GM04504 (cell line): ENCODE measurements around the gene ELOA.
A peak's percentile ranks its signal among the peaks of the same experiment; 100 is the strongest.
"Not testable (repeated sequence)": the region's sequence is repeated elsewhere in the genome, so short reads cannot be mapped to it uniquely, and the experiment has no call there.

ENCODE experiments used
- DNase-seq: peaks from one replicate; pipeline ENCODE4 v3.0.0-alpha.2; 2012; ENCODE audit warnings: low read depth

ELOA gene

DNA sequence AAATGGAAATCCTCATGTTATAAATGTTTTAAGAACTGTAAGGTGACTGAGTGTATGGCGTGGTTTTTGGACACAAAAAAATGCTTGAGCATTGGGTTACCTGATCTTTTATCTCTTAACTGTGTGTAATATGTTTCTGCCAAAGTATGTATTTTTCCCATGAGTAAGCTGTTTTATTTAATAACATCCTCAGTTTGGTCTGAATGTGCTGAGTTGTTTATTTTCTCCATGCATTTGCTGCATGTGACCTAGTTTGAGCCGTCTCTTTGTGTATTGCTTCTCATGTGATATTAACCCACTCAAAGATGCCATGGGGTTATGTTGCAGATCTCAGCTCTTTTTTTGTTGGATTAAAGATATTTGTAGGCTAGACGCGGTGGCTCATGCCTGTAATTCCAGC, 41.6 kb downstream of the ELOA start:
- DNase-seq = no peak

- DNase-seq = no peak
These were observed 44.4 kb downstream of the ELOA start for GRCh38 chr1:23787701-23788100.

DNA sequence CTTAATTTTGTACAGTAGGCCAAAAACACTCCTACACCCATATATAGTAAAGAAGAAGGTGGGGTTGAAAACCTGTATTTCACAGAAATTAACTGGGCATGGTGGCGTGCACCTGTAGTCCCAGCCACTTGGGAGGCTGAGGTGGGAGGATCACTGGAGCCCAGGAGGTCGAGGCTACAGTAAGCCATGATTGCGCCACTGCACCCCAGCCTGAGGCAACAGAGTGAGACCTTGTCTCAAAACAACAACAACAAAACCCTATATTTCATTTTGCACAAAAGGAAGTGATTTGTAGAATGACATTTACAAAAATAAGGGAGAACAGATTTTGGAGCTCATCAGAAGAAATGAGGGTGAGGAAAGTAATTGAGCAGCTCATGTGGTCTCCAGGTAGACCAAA, 45.4 kb downstream of the ELOA start:
- DNase-seq = no peak

DNA sequence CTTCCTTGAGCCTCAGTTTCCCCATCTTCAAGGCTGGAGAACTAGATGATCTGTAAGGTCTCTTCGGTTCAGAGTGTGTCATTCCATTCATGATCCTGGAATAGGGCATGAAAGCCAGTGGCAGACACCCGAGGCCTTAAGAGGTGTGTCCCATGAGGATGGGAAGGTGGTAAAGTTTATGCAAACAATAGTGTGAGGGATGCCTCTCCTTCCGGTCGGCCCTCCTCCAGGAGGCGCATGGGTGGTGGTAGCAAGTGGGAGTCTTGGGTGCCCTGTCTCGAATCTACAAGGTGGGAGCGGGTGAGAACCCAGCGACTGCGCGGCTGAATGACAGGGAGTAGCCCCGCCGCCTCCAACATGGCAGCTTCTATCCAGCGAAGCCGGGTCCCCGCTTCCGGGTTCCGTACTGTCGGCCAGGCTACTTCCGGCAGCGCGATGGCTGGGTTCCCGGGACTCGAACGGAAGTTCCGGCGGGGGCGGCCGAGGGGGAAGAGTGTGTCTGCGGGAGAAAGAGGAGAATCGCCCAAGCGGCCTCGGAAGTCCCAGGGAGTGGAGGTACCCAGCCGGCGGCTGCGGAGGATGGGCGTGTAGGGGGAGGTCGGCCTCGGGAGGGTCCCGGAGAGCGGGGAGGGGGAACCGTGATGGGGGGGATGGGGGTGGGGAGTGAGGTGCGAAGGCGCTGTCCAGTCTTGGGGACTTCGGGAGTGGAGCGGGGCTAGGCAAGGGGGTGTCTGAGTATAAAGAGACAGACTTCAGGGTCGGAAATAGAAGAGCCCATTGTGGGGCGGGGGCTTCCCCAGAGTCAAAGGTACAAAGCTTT, 47.6 kb downstream of the ELOA start, which contains the start of gene LYPLA2:
LYPLA2 (plus strand) TSS at position 450 of the 820 bp plus-strand sequence. CDS start 1,538 bp downstream, outside the sequence.
- peak; percentile 79 for DNase-seq

DNA sequence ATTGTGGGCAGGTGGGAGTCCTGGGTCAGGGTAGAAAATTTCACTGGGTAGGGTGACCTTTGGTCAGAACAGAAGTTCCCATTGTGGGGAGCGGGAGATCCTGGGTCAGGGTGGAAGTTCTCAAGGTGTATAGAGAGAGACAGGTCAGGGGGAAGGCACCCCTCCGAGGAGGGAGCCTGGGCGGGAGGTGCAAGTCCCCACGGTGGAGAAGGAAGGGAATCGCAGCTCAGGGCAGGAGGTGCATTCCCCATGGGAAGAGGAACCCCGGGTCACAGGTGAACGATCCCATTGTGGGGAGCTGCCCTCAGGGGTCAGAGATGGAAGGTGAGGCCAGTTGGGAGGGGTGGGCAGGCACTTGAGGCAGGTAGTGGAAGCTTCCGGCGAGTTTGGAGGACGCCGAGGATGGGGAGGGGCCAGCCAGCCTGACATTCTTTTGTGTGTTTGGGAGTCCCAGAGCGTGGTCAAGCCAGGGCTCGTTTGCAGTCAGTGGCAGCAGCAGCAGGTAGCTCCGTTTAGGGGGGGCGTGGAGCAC, 48.3 kb downstream of the ELOA start:
- no peak for DNase-seq

DNA sequence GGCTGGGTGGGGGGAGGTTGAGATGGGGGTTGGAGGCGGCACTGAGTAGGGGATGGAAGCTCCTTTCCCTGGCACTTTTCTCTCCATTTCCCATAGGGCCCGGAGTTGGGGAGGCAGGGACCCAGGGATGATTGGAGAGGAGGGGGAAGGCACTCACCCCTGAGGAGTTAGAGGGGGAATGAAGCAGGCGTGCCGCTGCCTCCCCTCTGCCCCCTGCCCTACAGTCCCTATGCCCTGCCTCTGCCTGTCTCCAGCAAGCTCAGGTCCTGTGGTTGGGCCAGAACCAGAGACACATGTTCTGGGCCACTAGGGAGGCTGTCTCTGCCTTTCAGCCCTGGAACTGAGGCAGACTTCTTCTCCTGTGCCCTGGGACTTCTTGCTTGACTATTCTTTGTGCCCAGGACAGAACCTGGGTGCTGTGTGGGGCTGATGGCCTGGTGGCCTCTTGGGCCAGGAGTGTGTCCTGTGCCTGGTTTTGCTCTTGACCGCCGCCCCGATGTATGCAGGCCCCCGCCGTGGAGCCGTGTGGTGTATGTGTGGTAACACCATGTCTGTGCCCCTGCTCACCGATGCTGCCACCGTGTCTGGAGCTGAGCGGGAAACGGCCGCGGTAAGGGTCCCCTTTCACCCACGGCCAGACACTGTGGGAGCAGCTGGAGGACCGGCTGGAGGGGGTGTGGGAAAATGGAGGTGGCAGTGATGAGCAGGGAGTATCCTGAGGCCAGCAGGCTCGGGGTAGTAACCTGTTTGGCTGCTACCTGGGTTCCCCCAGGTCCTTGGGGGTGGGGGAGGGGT, 49.1 kb downstream of the ELOA start:
- DNase-seq = no peak

DNA sequence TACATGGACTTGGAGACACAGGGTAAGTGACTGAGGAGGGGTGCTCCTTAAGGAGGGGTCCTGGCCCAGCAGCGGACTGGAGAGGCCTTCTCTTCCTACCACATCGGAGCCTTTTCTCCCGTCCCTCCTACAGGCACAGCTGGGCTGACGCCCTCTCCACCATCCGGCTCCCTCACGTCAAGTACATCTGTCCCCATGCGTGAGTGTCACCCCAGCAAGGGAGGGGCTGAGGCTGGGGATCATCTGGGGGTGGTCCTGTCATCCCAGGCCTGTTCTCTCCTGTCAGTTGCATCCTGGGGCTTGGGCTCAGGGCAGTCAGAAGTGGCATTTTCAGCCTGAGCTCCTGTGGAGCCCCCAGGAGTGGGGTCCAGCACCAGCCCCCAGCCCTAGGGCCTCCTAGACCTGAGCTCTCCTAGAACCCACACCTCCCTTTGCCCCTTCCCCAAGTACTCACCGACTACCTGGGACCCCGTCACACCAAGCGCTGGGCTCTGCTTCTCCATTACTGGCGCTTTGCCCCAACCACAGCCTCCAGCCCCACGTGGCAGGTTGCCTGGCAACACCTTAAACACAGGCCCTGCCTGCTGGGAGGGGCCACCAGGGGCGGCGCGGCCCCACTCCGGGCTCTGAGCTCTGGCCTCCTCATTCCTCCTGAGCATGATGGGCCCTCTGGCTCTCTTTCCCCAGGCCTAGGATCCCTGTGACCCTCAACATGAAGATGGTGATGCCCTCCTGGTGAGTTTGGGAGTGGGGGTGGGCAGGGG, 49.9 kb downstream of the ELOA start:
- no peak for DNase-seq

- DNase-seq = no peak
These were observed 50.8 kb downstream of the ELOA start for GRCh38 chr1:23793861-23794731.

GRCh38 chr1:23794732-23795182, 51.5 kb downstream of the ELOA start:
- not testable (repeated sequence) for DNase-seq

DNA sequence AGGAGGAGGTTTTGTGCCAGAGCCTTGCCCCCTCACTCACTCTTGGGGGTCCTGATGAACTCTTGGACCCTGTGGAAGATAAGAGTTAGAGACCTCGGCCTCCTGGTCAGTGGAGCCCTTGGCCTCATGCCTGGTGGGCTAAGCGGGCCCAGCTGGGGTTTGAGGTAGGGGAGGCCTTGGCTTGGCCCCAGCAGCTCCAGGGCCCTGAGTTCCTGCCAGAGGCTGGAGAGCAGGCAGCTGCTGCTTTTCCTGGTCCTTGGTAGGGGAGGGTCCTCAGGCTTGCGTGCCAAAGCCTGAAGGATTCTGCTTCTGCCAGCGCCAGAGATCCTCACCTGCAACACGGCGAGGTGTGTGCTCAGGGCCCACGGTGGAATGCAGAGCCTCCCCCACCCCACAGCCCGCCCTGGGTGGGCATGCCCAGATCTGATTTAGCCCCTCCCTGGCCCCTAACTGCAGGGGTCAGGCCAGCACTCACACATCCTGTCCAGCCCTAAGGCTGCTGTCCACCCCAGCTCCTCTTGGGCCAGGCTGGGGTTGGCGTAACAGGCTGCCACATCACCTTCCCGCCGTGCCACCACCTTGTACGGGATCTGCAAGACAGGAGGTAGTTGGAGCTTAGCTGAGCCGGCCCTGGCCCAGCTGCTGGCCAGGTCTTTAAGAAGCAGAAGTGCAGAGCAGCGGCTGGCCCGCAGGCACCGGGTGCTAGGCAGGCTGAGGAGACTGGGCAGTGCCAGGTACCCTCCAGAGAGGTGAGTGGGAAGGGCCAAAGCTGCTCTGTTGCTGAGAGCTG, 52.6 kb downstream of the ELOA start:
- DNase-seq = no peak

DNA sequence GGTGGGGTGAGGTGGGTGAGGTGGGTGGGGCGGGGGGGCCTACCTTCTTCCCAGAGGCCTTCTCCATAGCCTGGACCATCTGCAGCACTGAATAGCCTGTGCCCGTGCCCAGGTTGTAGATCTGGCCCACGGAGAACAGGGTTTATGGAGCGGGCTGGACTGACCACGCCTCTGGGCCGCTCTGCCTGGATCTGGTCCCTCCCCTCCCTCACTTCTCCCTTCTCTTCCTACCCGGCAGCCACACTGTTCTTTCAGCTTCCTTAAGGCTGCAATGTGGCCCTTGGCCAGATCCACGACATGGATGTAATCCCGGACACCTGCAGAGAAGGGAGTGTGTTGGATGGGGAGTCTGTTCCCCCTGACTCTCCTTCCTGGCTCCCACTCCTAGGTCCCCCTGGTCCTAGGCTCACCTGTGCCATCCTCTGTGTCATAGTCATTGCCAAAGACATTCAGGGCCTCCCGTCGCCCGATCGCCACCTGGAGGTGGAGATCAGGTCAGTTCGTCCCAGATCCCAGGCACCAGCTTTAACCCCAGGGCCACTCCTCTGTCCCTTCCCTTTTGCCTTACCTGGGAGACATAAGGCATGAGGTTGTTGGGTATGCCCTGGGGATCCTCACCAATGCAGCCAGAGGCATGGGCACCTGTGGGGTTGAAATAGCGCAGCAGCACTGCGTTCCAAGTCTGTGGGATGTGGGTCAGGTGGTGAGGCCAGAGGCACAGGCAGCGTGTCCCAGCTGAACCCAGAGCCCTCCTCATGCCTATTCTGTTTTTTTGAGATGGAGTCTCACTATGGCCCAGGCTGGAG, 53.4 kb downstream of the ELOA start:
- DNase-seq = no peak

DNA sequence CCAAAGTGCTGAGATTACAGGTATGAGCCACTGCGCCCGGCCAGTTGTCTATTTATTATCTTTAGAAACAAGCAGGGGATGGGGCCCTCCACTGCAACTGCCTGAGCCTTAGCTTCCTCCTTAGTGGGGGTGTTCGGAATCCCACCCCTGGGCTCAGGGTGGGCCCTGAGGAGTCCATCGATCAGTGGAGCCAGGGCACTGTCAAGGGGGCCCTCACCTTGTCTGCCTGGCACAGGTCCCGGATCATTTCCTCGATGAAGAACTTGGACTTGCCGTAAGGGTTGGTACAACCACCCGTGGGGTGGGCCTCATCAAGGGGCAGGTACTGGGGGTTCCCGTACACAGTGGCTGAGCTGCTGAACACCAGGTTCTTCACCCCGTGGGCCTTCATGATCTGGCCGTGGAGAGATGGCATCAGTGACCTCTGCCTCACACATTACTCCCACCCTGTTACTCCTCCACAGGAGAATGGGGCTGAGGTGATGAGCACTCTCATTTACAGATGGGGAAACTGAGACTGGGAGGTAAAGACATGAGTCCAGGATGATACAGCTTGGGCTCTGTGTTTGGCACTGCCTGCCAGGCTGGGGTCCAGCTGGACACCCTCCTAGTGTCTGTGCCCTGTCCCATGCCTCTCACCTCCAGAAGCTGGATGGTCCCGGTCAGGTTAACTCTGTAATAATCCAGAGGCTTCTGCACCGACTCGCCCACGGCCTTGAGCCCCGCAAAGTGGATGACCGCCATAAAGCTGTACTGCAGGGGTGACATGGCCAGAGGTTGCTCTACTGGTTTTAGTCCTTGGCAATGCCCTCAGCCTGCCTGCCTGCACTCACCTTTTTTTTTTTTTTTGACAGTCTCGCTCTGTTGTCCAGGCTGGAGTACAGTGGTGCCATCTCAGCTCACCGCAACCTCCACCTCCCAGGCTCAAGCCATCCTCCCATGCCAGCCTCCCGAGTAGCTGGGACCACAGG, 54.5 kb downstream of the ELOA start:
- DNase-seq = no peak

DNA sequence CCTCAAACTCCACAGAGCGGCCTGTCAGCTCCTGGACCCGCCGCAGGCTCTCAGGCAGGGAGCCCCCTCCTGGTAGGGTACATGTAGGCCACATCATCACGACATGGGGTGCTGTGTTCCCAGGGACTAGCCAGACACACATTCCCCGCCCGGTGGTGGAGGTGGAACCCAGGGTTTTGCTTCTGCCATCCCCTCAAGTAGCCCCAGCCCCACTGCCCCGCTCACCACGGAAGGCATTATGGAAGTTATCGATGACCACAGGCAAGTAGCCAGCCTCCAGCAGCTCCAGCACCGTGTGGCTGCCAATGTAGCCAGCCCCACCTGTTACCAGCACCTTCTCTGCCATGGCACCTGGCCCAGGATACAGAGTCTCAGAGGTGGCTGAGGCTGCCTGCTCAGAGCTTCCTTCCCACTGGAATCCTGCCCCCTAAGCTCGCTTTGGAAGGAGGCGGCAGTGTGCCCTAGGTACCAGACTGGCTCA, 55.4 kb downstream of the ELOA start:
- DNase-seq = no peak

DNA sequence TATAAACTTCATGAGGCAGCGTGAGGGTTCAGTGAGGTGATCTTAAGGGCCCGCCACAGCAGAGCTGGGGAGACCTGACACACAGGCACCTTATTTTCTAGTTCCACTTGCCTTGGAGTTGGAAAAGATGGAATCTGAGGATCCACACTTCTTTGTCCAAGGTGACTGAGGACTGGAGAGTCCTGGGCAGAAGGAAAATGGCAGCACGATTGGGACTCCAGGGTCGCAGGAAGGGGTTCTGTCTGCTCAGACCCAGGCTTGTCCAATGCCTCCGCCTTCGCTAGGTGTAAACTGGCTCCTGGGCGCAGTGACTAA, 55.9 kb downstream of the ELOA start:
- no peak for DNase-seq

- DNase-seq = no peak
These were observed 56.5 kb downstream of the ELOA start for GRCh38 chr1:23799570-23800399.

DNA sequence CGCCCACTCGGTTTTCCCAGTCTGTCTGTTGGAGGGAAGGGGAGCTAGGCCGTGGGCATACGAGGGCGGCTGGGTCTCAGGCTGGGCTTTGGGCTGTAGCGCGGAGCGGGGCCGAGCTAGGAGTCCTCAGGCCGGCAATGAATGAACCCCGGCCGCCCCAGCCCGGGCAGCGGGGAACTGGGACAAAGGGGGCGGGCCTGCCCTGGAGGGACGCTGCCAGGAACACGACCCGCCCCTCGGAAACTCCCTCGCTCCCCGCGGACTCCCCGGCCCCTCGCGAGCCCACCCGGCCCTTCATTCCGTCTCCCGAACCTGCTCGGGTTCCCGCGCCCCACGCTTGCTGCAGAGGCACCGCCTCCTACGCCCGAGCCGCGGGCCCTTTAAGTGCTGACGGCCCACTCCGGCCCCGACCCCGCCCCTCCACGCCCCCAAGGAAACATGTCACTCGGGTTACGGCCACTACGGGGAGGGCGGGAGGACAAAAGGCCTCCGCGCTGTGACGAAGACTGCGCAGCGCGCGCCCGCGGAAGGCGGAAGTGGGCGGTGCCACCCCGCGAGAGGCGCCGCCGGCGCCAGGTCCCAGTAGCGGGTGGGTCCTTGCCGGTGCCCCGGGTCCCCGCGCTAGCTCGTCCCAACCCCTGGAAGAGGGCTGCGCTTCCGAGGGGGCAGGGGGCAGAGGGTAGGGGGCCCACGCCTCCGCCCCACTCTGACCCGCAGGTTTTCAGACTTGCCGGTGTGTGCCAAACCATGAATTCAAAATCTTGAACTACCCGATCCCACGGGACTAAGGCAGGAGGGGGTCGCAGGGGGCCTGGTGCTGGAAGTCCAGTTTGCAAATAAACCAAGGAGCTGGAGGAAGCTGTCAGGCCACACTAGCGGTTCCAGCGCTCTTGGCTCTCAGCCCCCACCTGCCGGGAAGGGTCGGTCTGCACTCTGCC, 57.4 kb downstream of the ELOA start, which contains the start of gene GALE:
GALE (minus strand) TSS at position 355 of the 938 bp plus-strand sequence. CDS start 1,747 bp downstream, outside the sequence.
- DNase-seq = peak; percentile 87
